GM12892 (cell line): ENCODE data around the gene PRIMPOL.
"Not testable (repeated sequence)": the region's sequence is repeated elsewhere in the genome, so short reads cannot be mapped to it uniquely, and the experiment has no call there.

Source experiments
- POLR2A ChIP-seq: IDR thresholded peaks from 2 replicates; pipeline ENCODE4 v1.6.1; 2011; ENCODE audit warnings: low read depth, low read length, control low read depth
- POLR2AphosphoS5 ChIP-seq: IDR thresholded peaks from 2 replicates; pipeline ENCODE4 v1.6.1; 2011; ENCODE audit warnings: low read depth, low read length, control low read depth
- TAF1 ChIP-seq: IDR thresholded peaks from 2 replicates; pipeline ENCODE4 v1.6.1; 2011; ENCODE audit warnings: low read depth, mild to moderate bottlenecking, control low read depth, low read length, borderline replicate concordance

DNA sequence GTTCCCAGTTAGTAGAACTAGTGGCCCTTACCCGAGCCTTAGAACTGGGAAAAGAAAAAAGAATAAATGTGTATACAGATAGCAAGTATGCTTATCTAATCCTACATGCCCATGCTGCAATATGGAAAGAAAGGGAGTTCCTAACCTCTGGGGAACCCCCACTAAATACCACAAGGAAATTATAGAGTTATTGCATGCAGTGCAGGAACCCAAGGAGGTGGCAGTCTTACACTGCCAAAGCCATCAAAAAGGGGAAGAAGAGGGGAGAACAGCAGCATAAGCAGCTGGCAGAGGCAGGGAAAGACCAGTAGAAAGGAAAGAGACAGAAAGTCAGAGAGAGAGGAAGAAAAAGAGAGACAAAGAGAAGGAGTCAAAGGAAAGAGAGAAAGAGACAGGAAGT lies 90.0 kb downstream of the PRIMPOL start:
- TF ChIP-seq POLR2A, POLR2AphosphoS5, TAF1: not testable (repeated sequence)
